GM12873 (cell line): ENCODE data around the gene RFT1.

Source experiments
- TF ChIP-seq, protein P1 (sequence below): IDR thresholded peaks from 2 replicates; pipeline ENCODE4 v1.5.1; 2012; ENCODE audit warnings: low read depth, mild to moderate bottlenecking, moderate library complexity, low read length, control low read depth; ENCODE audit not compliant: insufficient read depth; ENCODE audit errors: missing control alignments

RFT1 gene

DNA sequence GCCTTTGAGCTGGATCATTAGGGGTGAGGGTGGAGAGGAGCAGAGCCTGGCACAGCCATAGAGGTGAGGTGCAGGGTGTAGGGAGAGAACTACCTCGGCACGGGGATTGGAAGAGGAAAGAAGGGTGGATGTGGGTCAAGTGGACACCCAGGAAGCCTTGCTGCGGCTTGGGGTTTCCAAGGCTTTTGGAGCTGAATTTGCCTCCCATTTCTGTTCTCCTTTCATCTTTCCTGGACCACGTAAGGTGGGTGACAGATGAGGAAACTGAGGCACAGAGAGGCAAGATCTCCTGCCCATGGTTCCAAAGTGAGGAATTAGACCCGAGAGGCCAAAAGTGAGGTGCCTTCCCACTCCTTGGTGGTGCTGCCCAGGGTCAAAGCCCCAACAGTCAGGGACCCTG lies 48.9 kb downstream of the RFT1 start:
- TF ChIP-seq, protein P1, sequence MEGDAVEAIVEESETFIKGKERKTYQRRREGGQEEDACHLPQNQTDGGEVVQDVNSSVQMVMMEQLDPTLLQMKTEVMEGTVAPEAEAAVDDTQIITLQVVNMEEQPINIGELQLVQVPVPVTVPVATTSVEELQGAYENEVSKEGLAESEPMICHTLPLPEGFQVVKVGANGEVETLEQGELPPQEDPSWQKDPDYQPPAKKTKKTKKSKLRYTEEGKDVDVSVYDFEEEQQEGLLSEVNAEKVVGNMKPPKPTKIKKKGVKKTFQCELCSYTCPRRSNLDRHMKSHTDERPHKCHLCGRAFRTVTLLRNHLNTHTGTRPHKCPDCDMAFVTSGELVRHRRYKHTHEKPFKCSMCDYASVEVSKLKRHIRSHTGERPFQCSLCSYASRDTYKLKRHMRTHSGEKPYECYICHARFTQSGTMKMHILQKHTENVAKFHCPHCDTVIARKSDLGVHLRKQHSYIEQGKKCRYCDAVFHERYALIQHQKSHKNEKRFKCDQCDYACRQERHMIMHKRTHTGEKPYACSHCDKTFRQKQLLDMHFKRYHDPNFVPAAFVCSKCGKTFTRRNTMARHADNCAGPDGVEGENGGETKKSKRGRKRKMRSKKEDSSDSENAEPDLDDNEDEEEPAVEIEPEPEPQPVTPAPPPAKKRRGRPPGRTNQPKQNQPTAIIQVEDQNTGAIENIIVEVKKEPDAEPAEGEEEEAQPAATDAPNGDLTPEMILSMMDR = no peak

DNA sequence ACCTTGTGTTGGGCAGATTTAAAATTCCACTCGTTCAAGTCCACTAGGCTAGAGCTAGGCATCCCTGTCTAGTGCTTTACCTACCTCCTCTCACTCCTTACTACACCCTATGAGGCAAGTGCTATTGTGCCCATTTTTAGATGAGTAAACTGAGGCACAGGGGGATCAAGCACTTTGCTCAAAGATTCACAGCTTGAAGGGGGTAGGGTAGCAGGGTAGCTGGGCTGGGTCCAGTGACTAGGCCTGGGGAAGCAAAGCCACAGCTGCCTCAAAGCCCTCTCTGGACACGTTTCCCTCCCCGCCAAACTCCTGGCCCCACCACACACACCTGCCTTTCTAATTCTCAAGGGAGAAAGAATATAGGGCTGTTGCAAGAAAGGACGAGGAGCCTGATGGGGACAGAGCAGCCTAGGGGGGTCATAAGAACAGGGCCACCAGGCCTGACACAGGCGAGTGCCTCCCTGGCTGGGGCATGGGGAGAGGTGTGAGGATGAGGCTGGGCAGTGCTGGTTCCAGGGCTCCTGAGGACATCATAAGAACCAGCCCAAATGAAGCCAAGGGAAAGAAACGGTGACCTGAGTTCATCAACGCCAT lies 49.5 kb downstream of the RFT1 start:
- TF ChIP-seq, protein P1 = no peak

DNA sequence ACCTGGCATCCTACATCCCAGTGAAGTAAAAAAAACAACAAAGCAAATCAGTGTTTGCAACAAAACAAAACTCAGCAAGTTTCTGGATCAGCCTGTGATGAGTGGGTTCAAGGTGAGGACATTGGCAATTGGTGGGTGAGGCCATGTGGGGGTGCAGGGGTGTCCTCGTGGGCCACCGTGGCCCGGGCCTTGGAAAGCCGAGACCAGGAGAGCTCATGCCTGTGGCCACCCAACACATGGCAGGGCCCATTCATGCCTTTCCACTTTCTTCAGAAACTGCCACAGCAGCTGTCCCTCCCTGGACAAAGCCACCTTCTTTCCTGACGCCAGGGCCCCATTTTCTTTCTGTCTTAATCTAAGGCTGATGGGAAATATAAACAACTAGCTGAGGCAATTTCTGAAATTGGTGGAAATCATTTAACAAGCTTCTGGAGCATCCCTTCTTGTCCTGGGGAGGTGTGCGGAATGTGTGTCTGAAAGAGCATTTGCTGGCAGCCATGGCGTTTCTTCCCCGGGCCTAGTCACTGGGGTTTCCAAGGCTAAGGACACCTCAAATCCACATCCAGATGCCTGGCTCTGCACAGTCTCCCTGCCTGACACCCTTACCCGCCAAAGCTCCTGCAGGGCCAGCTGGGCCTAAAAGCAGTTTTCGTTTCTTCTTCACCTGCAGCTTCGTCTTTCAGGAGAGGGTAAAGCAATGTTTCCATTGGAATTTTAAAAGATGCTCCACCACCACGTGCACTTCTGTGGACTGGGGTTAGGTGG lies 50.3 kb downstream of the RFT1 start:
- TF ChIP-seq, protein P1 = no peak

DNA sequence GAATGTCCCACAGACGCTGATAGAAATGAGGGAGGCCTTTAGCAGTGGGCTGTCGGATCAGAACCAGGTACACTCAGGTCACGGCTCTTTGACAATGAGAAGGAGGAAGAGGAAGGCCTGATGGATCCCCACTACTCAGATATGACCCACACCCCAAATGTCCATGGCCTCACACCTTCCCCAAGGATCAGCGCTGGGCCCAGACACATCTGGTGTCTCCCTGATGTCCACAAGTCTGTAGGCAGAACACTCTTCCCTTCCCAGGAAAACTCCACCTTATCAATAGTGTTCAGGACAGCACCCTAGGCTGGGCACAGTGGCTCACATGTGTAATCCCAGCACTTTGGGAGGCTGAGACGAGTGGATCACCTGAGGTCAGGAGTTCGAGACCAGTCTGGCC lies 51.1 kb downstream of the RFT1 start:
- TF ChIP-seq, protein P1 = no peak

DNA sequence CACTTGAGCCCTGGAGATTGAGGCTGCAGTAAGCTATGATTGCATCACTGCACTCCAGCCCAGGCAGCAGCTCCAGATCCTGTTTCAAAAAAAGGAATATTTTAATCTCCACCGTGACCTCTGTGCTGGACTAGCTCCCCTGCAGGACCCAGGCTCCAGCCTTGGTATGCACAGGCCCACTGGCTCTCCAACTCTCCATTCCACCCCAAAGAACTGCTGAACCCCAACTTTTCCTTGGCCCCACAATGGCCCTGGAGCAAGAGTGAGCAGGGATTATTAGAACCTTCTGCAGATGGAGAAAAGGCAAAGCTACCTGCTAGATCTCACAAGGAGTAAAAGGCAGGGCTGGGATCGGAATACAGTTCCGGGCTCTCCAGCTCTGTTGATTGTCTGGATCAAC lies 51.6 kb downstream of the RFT1 start:
- TF ChIP-seq, protein P1 = no peak

DNA sequence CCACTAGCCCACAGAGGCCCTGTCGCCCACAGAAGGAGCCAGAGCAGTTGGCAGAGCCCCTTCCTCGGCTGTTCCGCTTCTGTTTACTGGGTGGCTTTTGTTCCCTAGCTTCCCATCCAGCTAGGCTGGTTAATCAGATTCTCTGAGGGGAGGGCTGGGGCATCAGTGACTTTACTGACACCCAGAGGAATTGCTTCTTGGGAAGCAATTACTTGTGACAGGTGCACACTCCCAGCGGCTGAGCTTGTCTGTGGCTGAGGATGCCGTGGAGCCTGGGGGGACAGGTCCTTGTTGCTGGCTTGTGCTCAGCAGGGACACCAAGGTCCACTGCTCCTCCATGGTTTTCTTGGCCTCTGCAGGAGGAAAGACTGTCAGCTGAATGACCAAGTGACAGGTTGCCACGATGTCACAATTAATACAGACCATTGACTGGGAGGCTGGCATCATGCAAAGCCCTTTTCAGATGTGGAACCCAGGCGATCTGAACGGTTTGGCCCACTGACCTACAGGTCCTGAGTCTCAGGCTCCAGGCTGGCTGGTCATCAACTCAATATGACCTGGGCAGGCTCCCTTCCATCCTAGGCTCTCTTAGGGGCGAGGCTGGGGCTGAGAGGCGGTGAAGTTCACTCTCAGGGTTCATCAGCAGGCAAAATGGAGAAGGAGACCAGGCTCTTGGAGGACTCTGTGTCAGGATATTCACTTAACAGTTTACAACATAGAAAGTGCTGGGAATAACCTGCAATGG lies 52.6 kb downstream of the RFT1 start:
- TF ChIP-seq, protein P1 = no peak

DNA sequence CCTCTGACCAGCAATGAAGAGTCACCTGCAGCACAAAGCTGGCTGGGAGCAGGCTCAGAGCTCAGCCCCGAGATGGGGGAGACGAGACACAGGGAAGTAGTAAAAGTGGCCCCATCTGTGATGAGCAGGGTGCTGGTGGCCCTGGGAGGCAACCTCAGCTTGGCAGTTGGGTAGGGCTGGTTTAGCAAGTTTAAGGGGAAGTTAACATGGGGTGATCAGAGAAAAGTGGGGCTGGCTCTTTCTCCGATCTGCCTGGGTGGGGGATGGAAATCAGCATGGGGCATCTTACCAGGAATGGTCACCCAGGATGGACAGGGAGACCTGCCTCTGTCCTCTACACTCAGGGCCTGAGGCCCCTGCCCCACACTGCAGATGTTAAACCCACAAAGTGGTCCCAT lies 54.5 kb downstream of the RFT1 start:
- TF ChIP-seq, protein P1 = no peak
